ENCODE measurements around the gene VWA2. TPM values are rescaled to one million over a fixed set of nuclear protein-coding genes. Genes with fewer than 3 reads are reported as not detected.

Gene VWA2
- total RNA-seq, 2 experiments from 2014 or later, result not detected

GRCh38 chr10:114323023-114323422 lies 84.0 kb downstream of the VWA2 start:
- Histone ChIP-seq H3K27ac (ENCODE audit: low read depth in 1 of 2, low read length in 2 of 2) (no peak overlapping the region), H3K36me3 (ENCODE audit: insufficient read depth, low read length) (no peaks in the 10 kb centered on the region), H3K27me3 (ENCODE audit: control insufficient read depth in 1 of 2, insufficient read depth in 2 of 2, low read length in 2 of 2) (no peaks in the 10 kb centered on the region), H3K9me3 (ENCODE audit: control insufficient read depth in 1 of 2, insufficient read depth in 1 of 2, low read length in 2 of 2) (no peaks in the 10 kb centered on the region), H3K4me3 (ENCODE audit: low read length) (no peak overlapping the region), H3K4me1 (ENCODE audit: insufficient read depth, low read length) (no peaks in the 10 kb centered on the region)
- Mint-ChIP-seq H3K27me3 (no peaks in the 10 kb centered on the region), H3K4me3 (no peak overlapping the region), H3K27ac (no peak overlapping the region), H3K36me3 (ENCODE audit: low read depth) (no peaks in the 10 kb centered on the region), H3K4me1 (ENCODE audit: low read depth) (no peaks in the 10 kb centered on the region), H3K9me3 (no peaks in the 10 kb centered on the region)
- intact Hi-C loops (cut with DNase I, micrococcal nuclease), result no loop called here
- CTCF ChIA-PET, result interaction anchor here (0.9 kb wide), 1 partner anchor 19 kb away, joined by 3 read pairs; no protein-coding TSS in a partner anchor
- ATAC-seq (ENCODE audit: poor library complexity), result no peak
- DNase-seq, result no peak
- POLR2A ChIA-PET, result no interaction called here
- TF ChIP-seq, protein P1, sequence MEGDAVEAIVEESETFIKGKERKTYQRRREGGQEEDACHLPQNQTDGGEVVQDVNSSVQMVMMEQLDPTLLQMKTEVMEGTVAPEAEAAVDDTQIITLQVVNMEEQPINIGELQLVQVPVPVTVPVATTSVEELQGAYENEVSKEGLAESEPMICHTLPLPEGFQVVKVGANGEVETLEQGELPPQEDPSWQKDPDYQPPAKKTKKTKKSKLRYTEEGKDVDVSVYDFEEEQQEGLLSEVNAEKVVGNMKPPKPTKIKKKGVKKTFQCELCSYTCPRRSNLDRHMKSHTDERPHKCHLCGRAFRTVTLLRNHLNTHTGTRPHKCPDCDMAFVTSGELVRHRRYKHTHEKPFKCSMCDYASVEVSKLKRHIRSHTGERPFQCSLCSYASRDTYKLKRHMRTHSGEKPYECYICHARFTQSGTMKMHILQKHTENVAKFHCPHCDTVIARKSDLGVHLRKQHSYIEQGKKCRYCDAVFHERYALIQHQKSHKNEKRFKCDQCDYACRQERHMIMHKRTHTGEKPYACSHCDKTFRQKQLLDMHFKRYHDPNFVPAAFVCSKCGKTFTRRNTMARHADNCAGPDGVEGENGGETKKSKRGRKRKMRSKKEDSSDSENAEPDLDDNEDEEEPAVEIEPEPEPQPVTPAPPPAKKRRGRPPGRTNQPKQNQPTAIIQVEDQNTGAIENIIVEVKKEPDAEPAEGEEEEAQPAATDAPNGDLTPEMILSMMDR (IDR thresholded peaks at IDR 0.05), result no peak

GRCh38 chr10:114326795-114327194 lies 87.7 kb downstream of the VWA2 start:
- Histone ChIP-seq H3K4me3 (ENCODE audit: low read length) (no peak overlapping the region), H3K27me3 (ENCODE audit: control insufficient read depth in 1 of 2, insufficient read depth in 2 of 2, low read length in 2 of 2) (no peaks in the 10 kb centered on the region), H3K9me3 (ENCODE audit: control insufficient read depth in 1 of 2, insufficient read depth in 1 of 2, low read length in 2 of 2) (no peaks in the 10 kb centered on the region), H3K4me1 (ENCODE audit: insufficient read depth, low read length) (no peaks in the 10 kb centered on the region), H3K27ac (ENCODE audit: low read depth in 1 of 2, low read length in 2 of 2) (no peak overlapping the region), H3K36me3 (ENCODE audit: insufficient read depth, low read length) (no peaks in the 10 kb centered on the region)
- intact Hi-C loops (cut with DNase I, micrococcal nuclease), result no loop called here
- Mint-ChIP-seq H3K4me3 (no peak overlapping the region), H3K4me1 (ENCODE audit: low read depth) (no peaks in the 10 kb centered on the region), H3K27ac (no peak overlapping the region), H3K27me3 (no peaks in the 10 kb centered on the region), H3K9me3 (no peaks in the 10 kb centered on the region), H3K36me3 (ENCODE audit: low read depth) (no peaks in the 10 kb centered on the region)
- ATAC-seq (ENCODE audit: poor library complexity), result no peak
- DNase-seq, result no peak
- ChIA-PET POLR2A (no interaction called here), CTCF (interaction anchor here (1.0 kb wide), 1 partner anchor 23 kb away, joined by 3 read pairs; no protein-coding TSS in a partner anchor)
- TF ChIP-seq, protein P1 (IDR thresholded peaks at IDR 0.05), result no peak

DNA sequence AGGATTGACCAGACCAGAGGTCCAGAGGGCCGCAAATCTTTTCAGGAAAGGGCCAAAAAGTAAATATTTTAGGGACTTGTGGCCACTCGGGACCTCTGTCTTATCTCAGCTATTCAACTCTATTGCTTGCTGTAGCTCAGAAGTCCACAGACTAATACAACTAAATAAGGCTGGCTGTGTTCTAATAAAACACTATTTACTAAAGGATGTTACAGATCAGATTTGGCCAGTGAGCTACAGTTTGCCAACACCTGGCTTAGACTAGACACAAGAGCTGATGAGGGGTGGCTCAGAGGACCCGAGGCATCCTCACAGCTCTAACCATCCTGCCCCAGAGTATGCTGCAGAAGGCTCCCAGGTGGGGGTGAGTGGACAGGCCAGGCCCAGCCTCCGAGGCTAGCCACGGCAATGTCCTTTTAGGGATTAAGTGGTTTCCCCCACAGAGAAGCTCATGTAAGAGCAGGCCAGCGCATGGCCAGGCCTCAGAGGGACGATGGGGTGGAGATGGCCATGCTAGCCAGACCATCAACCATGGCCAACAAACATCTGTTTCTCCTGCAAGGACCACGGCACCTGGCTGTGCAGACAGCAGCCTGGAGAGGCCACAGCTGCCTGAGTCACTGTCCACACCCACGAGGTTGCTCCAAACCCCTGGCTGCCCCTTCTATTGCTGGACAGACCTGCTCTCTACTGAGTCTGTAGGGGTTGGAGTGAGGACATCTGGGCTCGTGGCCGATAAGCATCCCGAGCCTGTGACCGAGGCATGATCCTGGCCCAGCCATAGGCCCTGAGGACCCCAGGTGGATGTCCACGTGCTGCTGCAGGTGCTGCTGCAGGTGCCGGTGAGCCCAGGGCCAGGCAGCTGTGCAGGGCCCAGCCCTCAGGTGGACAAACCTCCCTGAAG lies 88.7 kb downstream of the VWA2 start:
- intact Hi-C loops (cut with DNase I, micrococcal nuclease), result no loop called here
- H3K4me3 Mint-ChIP-seq, result no peak overlapping the region
- H3K27ac ChIP-seq (ENCODE audit: low read depth in 1 of 2, low read length in 2 of 2), result no peak overlapping the region
- no peaks in the 10 kb centered on the region for H3K9me3 ChIP-seq (ENCODE audit: control insufficient read depth in 1 of 2, insufficient read depth in 1 of 2, low read length in 2 of 2)
- H3K36me3 ChIP-seq (ENCODE audit: insufficient read depth, low read length), result no peaks in the 10 kb centered on the region
- H3K4me3 ChIP-seq (ENCODE audit: low read length), result no peak overlapping the region
- no peak for ATAC-seq (ENCODE audit: poor library complexity)
- no peak for DNase-seq
- POLR2A ChIA-PET, result no interaction called here
- H3K4me1 Mint-ChIP-seq (ENCODE audit: low read depth), result no peaks in the 10 kb centered on the region
- no peaks in the 10 kb centered on the region for H3K27me3 ChIP-seq (ENCODE audit: control insufficient read depth in 1 of 2, insufficient read depth in 2 of 2, low read length in 2 of 2)
- TF ChIP-seq, protein P1 (IDR thresholded peaks at IDR 0.05), result no peak
- no peak overlapping the region for H3K27ac Mint-ChIP-seq
- CTCF ChIA-PET, result interaction anchor here (1.0 kb wide), 1 partner anchor 24 kb away, joined by 3 read pairs; no protein-coding TSS in a partner anchor
- no peaks in the 10 kb centered on the region for H3K36me3 Mint-ChIP-seq (ENCODE audit: low read depth)
- H3K27me3 Mint-ChIP-seq, result no peaks in the 10 kb centered on the region
- no peaks in the 10 kb centered on the region for H3K9me3 Mint-ChIP-seq
- no peaks in the 10 kb centered on the region for H3K4me1 ChIP-seq (ENCODE audit: insufficient read depth, low read length)

Data from CD4-positive, alpha-beta T cell (primary cell).